ENCODE results near the gene SMAD5. TPM values are rescaled to one million over a fixed set of nuclear protein-coding genes. Genes with fewer than 3 reads are reported as not detected.

Gene SMAD5
- total RNA-seq, 2 experiments from 2014 or later, result 0.50 to 1.2 TPM

GRCh38 chr5:136182618-136183017, 50.0 kb downstream of the SMAD5 start:
- Mint-ChIP-seq H3K4me1 (ENCODE audit: low read depth) (no peaks in the 10 kb centered on the region), H3K36me3 (ENCODE audit: low read depth) (no peaks in the 10 kb centered on the region), H3K4me3 (no peak overlapping the region), H3K27me3 (ENCODE audit: low read depth) (peaks cover 1% of the 10 kb centered on the region), H3K27ac (no peak overlapping the region), H3K9me3 (no peaks in the 10 kb centered on the region)
- CTCF ChIA-PET, result no interaction called here
- no peak for DNase-seq
- intact Hi-C loops (cut with micrococcal nuclease), result no loop called here

DNA sequence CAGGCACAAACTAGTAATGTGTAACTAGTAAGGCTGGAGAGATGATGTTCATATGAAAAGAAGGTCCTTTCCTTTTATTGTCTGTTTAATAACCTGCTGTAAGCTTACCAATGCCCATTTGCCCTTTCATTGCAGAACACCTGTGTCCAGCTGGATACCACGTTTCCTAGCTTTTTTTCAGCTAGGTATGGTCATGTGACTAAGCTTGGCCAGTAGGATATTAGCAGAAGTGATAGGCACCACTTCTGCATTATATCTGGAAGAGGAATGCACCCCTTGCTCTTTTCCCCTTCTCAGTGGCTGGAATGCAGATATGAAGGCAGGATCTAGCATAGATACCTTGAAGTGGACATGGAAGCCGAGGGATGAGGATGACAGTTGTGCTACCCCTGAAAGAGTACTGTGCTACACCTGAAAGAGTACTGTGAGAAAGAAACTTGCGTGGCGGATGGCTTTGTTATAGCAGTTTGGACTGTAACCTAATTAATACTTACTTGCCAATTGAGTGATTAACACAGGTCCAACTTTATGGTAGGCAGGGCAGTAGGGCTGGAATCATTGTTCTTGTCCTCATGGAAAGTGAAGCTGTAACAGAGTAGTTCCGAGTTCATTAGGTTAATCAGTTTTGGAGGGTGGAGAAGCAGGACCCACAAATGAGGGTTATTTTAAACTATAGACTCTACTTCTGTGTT, 53.5 kb downstream of the SMAD5 start:
- CTCF ChIA-PET, result no interaction called here
- no peaks in the 10 kb centered on the region for H3K4me1 Mint-ChIP-seq (ENCODE audit: low read depth)
- H3K27me3 Mint-ChIP-seq (ENCODE audit: low read depth), result peaks cover 5% of the 10 kb centered on the region
- no peak for DNase-seq
- intact Hi-C loops (cut with micrococcal nuclease), result no loop called here
- H3K36me3 Mint-ChIP-seq (ENCODE audit: low read depth), result no peaks in the 10 kb centered on the region
- H3K27ac Mint-ChIP-seq, result no peak overlapping the region
- H3K4me3 Mint-ChIP-seq, result no peak overlapping the region
- H3K9me3 Mint-ChIP-seq, result no peaks in the 10 kb centered on the region

DNA sequence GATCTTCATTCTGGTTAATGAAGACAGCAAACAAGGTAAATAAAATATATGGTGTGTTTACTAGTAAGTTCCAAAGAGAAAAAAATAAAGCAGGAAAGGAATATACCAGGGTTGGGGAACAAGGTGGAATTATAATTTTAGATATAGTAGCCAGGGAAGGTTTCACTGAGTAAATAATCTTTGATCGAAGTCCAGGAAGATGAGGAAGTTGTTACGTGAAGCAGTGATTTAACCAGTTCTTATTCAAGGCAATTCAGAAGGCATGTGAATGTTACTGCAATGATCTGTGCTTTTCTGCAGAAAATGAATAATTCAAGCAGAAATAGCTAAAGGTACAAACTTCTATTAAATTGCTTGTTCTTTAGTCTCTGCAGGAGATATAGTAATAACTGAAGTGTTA, 54.2 kb downstream of the SMAD5 start:
- H3K27ac Mint-ChIP-seq, result no peak overlapping the region
- intact Hi-C loops (cut with micrococcal nuclease), result no loop called here

GRCh38 chr5:136188859-136189258, 56.2 kb downstream of the SMAD5 start:
- no peak for DNase-seq
- Mint-ChIP-seq H3K36me3 (ENCODE audit: low read depth) (no peaks in the 10 kb centered on the region), H3K4me3 (no peak overlapping the region), H3K27ac (no peak overlapping the region), H3K27me3 (ENCODE audit: low read depth) (peaks cover 22% of the 10 kb centered on the region), H3K9me3 (no peaks in the 10 kb centered on the region), H3K4me1 (ENCODE audit: low read depth) (no peaks in the 10 kb centered on the region)
- intact Hi-C loops (cut with micrococcal nuclease), result no loop called here
- CTCF ChIA-PET, result no interaction called here

More for the DNA sequence above, 54.2 kb downstream of the SMAD5 start:
- H3K36me3 Mint-ChIP-seq (ENCODE audit: low read depth), result no peaks in the 10 kb centered on the region
- no peak for DNase-seq
- H3K27me3 Mint-ChIP-seq (ENCODE audit: low read depth), result peaks cover 10% of the 10 kb centered on the region
- H3K9me3 Mint-ChIP-seq, result no peaks in the 10 kb centered on the region
- H3K4me1 Mint-ChIP-seq (ENCODE audit: low read depth), result no peaks in the 10 kb centered on the region
- H3K4me3 Mint-ChIP-seq, result no peak overlapping the region
- CTCF ChIA-PET, result no interaction called here

- CTCF ChIA-PET, result no interaction called here
- intact Hi-C loops (cut with micrococcal nuclease), result no loop called here
- Mint-ChIP-seq H3K27me3 (ENCODE audit: low read depth) (peaks cover 31% of the 10 kb centered on the region), H3K4me1 (ENCODE audit: low read depth) (no peaks in the 10 kb centered on the region), H3K9me3 (no peaks in the 10 kb centered on the region), H3K4me3 (no peak overlapping the region), H3K36me3 (ENCODE audit: low read depth) (no peaks in the 10 kb centered on the region), H3K27ac (no peak overlapping the region)
- no peak for DNase-seq
Observed at GRCh38 chr5:136190091-136190720, 57.6 kb downstream of the SMAD5 start.

- Mint-ChIP-seq H3K4me3 (no peak overlapping the region), H3K27me3 (ENCODE audit: low read depth) (peaks cover 31% of the 10 kb centered on the region), H3K9me3 (no peaks in the 10 kb centered on the region), H3K36me3 (ENCODE audit: low read depth) (no peaks in the 10 kb centered on the region), H3K4me1 (ENCODE audit: low read depth) (no peaks in the 10 kb centered on the region), H3K27ac (no peak overlapping the region)
- intact Hi-C loops (cut with micrococcal nuclease), result no loop called here
- no peak for DNase-seq
- CTCF ChIA-PET, result no interaction called here
Observed at GRCh38 chr5:136190904-136191303, 58.3 kb downstream of the SMAD5 start.

DNA sequence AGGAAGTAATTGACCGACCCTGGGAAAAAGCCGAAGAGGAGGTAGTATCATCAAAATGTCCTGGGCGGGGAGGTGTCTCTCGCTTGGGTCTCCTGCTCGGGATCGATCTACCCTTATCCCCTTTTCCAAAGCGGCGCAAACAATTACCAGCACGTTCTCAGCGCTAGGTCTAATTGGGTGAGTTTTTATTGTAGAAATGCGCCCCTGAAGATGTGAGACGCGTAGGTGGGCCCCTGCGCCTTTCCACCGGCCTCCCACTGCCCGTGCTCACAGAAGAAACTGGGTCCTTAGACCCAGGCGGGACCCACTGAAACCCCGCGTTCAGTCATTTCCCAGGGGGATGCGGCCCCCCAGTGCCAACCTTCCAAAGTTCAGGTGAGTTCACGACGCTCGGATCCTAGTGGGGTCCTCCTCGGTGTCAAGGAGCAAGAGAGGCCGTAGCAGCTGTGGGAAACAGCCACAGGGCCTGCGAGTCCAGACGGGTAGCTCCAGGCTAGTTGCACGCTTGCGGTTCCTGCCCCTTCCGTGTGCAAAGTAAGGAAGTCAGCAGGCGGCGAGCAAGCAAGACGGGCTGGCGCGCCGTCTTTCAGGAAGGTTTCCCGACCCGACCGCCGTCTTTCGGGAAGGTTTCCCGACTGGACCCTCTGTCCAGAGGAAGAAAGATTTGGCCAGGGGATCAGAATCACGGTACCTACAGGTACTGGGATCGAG, 58.8 kb downstream of the SMAD5 start:
- Mint-ChIP-seq H3K4me1 (ENCODE audit: low read depth) (no peaks in the 10 kb centered on the region), H3K9me3 (no peaks in the 10 kb centered on the region), H3K27me3 (ENCODE audit: low read depth) (peaks cover 31% of the 10 kb centered on the region), H3K27ac (no peak overlapping the region), H3K4me3 (no peak overlapping the region), H3K36me3 (ENCODE audit: low read depth) (no peaks in the 10 kb centered on the region)
- CTCF ChIA-PET, result no interaction called here
- intact Hi-C loops (cut with micrococcal nuclease), result no loop called here
- no peak for DNase-seq

DNA sequence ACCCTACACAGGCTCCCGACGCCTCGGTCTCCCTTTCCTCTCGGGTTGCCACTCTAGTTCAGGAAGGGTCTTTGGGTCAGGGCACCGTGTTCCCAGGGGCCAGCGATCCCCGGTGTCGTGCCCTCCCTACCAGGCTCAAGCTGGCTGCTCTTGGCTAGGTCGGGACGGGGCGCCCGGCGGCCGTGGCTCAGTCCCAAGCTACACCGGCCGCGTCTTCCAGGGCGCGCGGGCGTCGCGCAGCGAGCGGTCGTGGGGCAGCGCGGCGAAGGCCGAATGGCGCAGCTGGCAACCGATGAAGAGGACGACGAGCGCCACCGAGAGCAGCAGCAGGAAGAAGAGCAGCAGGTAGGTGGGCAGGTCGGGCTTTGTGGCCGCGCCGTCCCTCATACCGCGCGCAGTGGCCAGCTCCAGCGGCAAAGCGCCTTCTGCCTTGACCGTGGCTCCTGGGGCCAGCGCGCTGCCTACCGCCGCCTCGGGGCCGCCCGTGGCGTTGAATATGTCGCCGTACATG, 59.4 kb downstream of the SMAD5 start:
- no peak for DNase-seq
- Mint-ChIP-seq H3K4me3 (no peak overlapping the region), H3K36me3 (ENCODE audit: low read depth) (no peaks in the 10 kb centered on the region), H3K4me1 (ENCODE audit: low read depth) (no peaks in the 10 kb centered on the region), H3K9me3 (no peaks in the 10 kb centered on the region), H3K27me3 (ENCODE audit: low read depth) (peaks cover 31% of the 10 kb centered on the region), H3K27ac (no peak overlapping the region)
- intact Hi-C loops (cut with micrococcal nuclease), result no loop called here
- CTCF ChIA-PET, result no interaction called here

GRCh38 chr5:136192526-136193321, 60.1 kb downstream of the SMAD5 start, which contains the start of gene SMIM32:
SMIM32 (minus strand) TSS chr5:136193162; CDS start chr5:136192524, 638 bp downstream.
- no peak for DNase-seq
- H3K36me3 Mint-ChIP-seq (ENCODE audit: low read depth), result no peaks in the 10 kb centered on the region
- H3K9me3 Mint-ChIP-seq, result no peaks in the 10 kb centered on the region
- peaks cover 31% of the 10 kb centered on the region for H3K27me3 Mint-ChIP-seq (ENCODE audit: low read depth)
- intact Hi-C loops (cut with micrococcal nuclease), result no loop called here
- no peaks in the 10 kb centered on the region for H3K4me1 Mint-ChIP-seq (ENCODE audit: low read depth)
- CTCF ChIA-PET, result no interaction called here
- H3K27ac Mint-ChIP-seq, result no peak within 1 kb of the TSS
- no peak within 1 kb of the TSS for H3K4me3 Mint-ChIP-seq

GRCh38 chr5:136193322-136193935, 60.8 kb downstream of the SMAD5 start:
- Mint-ChIP-seq H3K4me1 (ENCODE audit: low read depth) (no peaks in the 10 kb centered on the region), H3K27ac (no peak overlapping the region), H3K9me3 (no peaks in the 10 kb centered on the region), H3K27me3 (ENCODE audit: low read depth) (peaks cover 31% of the 10 kb centered on the region), H3K4me3 (no peak overlapping the region), H3K36me3 (ENCODE audit: low read depth) (no peaks in the 10 kb centered on the region)
- intact Hi-C loops (cut with micrococcal nuclease), result no loop called here
- CTCF ChIA-PET, result no interaction called here
- no peak for DNase-seq

GRCh38 chr5:136194576-136194975, 61.9 kb downstream of the SMAD5 start:
- peaks cover 29% of the 10 kb centered on the region for H3K27me3 Mint-ChIP-seq (ENCODE audit: low read depth)

More at GRCh38 chr5:136194576-136194975, 61.9 kb downstream of the SMAD5 start:
- no peaks in the 10 kb centered on the region for H3K4me1 Mint-ChIP-seq (ENCODE audit: low read depth)
- no peak for DNase-seq
- H3K4me3 Mint-ChIP-seq, result no peak overlapping the region
- CTCF ChIA-PET, result no interaction called here
- no peaks in the 10 kb centered on the region for H3K9me3 Mint-ChIP-seq
- intact Hi-C loops (cut with micrococcal nuclease), result no loop called here
- no peak overlapping the region for H3K27ac Mint-ChIP-seq
- H3K36me3 Mint-ChIP-seq (ENCODE audit: low read depth), result no peaks in the 10 kb centered on the region

Measured in activated naive CD4-positive, alpha-beta T cell treated with anti-CD3 and anti-CD28 coated beads for 36 hours (primary cell).